HUES64 (cell line): ENCODE results near the gene STOM.

Experiments
- H3K27ac ChIP-seq: 2 replicates; pipeline ENCODE4 v1.7.0; 2013; ENCODE audit warnings: low read depth, low read length, inconsistent platforms
- H3K27me3 ChIP-seq: 2 replicates; pipeline ENCODE4 v1.6.1; 2013; ENCODE audit warnings: mild to moderate bottlenecking, low read length; ENCODE audit not compliant: insufficient read depth
- H3K36me3 ChIP-seq: 2 replicates; pipeline ENCODE4 v1.6.1; 2013; ENCODE audit warnings: mild to moderate bottlenecking, low read length; ENCODE audit not compliant: insufficient read depth
- H3K4me1 ChIP-seq: 2 replicates; pipeline ENCODE4 v1.6.1; 2013; ENCODE audit warnings: mild to moderate bottlenecking, low read length, moderate library complexity; ENCODE audit not compliant: insufficient read depth
- H3K4me3 ChIP-seq: 2 replicates; pipeline ENCODE4 v1.5.1; 2013; ENCODE audit warnings: mild to moderate bottlenecking, low read length, moderate library complexity
- H3K9ac ChIP-seq: 2 replicates; pipeline ENCODE4 v1.6.1; 2013; ENCODE audit warnings: mild to moderate bottlenecking, low read depth, low read length
- H3K9me3 ChIP-seq: 2 replicates; pipeline ENCODE4 v1.6.1; 2013; ENCODE audit warnings: low read depth, low read length; ENCODE audit not compliant: insufficient read depth
- WGBS: fragments of 150-250, 120-280 bp; methylation state at CpG from one replicate; pipeline ENCODE4 v1.1.7; 2013; ENCODE audit warnings: missing lambda C conversion rate; 5-methylcytosine and 5-hydroxymethylcytosine counted together

STOM gene

DNA sequence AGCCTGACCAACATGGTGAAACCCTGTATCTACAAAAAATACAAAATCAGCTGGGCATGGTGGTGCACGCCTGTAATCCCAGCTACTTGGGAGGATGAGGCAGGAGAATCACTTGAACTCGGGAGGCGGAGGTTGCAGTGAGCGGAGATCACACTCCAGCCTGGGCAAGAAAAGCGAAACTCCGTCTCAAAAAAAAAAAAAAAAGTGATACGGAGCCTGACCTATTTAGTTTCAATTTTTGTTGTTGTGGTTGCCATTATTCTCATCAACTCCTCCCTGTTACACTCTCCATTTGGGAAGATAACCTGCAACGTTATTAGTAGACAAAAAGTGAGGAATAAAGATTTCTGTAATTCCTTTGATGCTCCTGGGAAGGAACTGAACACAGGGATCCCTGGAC, 1.3 kb downstream of the STOM start:
- Histone ChIP-seq H3K4me3 (peak overlapping the region; percentile 76), H3K27ac (no peak overlapping the region), H3K9ac (no peak overlapping the region), H3K4me1 (peaks cover 39% of the 10 kb centered on the region), H3K36me3 (peaks cover 3% of the 10 kb centered on the region; the same call in 1 of the 2 replicates), H3K27me3 (peaks cover 11% of the 10 kb centered on the region), H3K9me3 (no peaks in the 10 kb centered on the region)
- WGBS, result 91% methylated on average over 8 of the region's 8 CpGs

DNA sequence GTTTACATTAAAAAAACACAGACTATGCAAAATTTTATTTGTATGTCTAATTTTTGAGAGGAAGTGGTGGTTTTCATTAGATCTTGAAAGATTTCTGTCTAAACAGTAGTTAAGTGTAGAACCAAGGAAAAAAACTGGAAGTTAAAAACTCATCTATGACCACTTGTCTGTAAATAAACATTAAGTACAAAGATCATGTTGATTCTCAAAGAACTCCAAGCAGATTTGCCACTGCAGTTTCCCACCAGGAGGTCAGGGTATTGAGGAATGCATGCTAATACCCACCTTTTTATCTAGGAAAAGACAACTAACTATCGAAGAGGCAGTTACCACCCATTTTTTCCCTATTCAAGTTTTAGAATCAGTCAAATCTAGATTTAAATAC, 1.9 kb downstream of the STOM start:
- H3K4me1 ChIP-seq, result peaks cover 38% of the 10 kb centered on the region
- H3K9ac ChIP-seq, result peak overlapping the region; percentile 39; the same call in 1 of the 2 replicates
- peaks cover 3% of the 10 kb centered on the region; the same call in 1 of the 2 replicates for H3K36me3 ChIP-seq
- H3K27ac ChIP-seq, result peak overlapping the region; percentile 59
- H3K4me3 ChIP-seq, result peak overlapping the region; percentile 36
- H3K9me3 ChIP-seq, result no peaks in the 10 kb centered on the region
- 13% methylated on average over 1 of the region's 1 CpG for WGBS
- peaks cover 11% of the 10 kb centered on the region for H3K27me3 ChIP-seq

DNA sequence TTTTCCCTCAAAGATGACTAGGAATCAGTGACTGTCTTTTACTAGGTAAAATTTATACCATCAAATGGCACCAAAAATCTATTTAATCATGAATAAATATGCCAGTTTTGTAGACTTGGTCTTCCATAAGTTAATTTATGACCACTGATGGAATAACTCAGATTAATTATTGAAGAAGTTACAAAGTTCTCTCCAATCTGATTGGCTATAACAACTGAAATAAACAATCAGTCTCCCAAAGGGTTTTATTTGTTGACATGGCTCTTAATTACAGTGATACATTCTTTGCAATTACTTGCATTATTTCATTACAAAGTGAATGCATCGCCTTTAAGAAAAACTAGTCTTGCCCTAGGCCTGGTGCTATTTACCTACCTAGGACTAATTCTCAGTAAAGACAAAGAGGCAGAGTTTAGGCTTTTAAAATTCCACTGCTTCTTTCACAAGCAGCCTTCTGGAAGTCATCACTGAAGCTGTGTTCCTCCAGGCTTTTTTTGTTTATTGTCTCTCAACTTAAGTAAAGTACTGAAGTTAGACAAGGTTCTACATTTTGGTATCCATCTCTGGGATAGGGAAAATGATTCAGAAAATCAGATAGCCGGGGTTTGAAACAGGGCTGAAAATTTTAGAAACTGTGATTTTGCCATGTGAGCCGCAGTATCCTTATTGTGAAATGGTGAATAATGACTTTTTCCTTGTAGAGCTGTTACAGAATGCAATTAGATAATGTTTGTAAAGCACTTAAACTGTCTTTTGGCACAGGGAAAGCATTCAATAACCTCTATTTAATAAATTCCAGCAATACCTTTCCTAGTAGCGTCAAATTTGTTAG, 2.5 kb downstream of the STOM start:
- Histone ChIP-seq H3K36me3 (peaks cover 3% of the 10 kb centered on the region; the same call in 1 of the 2 replicates), H3K9ac (peak overlapping the region; percentile 39; the same call in 1 of the 2 replicates), H3K27me3 (peaks cover 11% of the 10 kb centered on the region), H3K4me1 (peaks cover 42% of the 10 kb centered on the region), H3K9me3 (no peaks in the 10 kb centered on the region), H3K27ac (peak overlapping the region; percentile 59), H3K4me3 (peak overlapping the region; percentile 36)
- 52% methylated on average over 3 of the region's 4 CpGs for WGBS

DNA sequence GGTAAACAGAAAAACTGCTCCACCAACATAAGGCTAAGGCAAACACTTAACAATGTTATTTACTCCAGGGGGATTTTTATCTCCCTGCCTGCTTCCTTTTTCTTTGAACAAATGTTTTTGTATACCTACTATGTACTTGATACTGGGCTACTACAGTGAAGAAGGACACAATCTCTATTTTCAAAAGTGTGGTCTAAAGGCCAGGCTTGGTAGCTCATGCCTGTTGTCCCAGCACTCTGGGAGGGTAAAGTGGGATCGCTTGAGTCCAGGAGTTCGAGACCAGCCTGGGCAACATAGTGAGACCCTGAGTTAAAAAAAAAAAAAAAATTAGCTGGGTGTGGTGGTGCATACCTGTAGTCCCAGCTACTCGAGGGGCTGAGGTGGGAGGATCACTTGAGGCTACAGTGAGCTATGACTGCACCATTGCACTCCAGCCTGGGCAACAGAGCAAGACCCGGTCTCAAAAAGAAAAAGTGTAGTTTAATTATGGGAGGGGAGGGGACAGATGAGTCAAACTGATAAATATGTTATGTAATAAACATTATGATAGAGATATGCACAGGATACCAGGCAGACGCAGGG, 3.3 kb downstream of the STOM start:
- Histone ChIP-seq H3K4me1 (peaks cover 43% of the 10 kb centered on the region), H3K4me3 (no peak overlapping the region), H3K9me3 (no peaks in the 10 kb centered on the region), H3K36me3 (peaks cover 3% of the 10 kb centered on the region; the same call in 1 of the 2 replicates), H3K27me3 (peaks cover 11% of the 10 kb centered on the region), H3K9ac (no peak overlapping the region), H3K27ac (no peak overlapping the region)
- 95% methylated on average over 5 of the region's 5 CpGs for WGBS

DNA sequence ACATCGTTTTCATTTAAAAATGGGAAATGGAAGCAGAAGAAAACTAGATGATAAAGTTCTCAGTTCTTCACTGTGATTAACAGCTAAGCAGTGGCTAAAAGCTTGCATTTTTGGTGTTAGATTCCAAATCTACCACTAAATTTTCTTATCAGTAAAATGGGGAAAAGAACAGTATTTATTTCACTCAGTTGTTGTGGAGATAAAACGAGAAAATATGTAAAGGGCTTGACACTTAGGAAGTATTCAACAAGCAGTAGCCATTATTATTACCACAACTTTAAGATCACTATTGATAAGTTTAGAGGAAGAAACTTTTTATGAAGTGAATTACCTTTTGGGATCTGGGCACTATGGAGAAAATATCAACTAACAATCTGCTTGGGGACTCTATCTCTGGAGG, 4.5 kb downstream of the STOM start:
- 100% methylated on average over 1 of the region's 2 CpGs for WGBS
- no peaks in the 10 kb centered on the region for H3K9me3 ChIP-seq
- peaks cover 11% of the 10 kb centered on the region for H3K27me3 ChIP-seq
- H3K27ac ChIP-seq, result no peak overlapping the region
- H3K9ac ChIP-seq, result no peak overlapping the region
- no peak overlapping the region for H3K4me3 ChIP-seq
- peaks cover 43% of the 10 kb centered on the region for H3K4me1 ChIP-seq
- H3K36me3 ChIP-seq, result peaks cover 3% of the 10 kb centered on the region; the same call in 1 of the 2 replicates

DNA sequence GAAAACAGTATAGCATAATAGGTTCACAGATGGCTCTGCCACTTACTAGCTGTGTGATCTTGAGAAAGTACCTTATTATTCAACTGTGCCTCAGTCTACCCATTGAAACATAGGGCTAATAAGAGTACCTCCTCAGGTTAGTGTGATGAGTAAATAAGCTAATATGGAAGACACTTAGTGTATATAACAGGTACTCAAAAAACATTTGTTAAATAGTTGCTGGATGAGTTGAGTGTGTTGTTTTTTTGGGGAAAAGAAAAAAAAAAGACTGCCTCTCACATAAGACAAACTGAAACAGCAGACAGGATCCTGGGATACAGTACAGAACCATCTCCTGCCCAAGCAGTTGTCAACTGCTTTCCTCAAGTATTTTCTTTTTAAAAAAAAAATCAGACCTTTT, 5.2 kb downstream of the STOM start:
- no peaks in the 10 kb centered on the region for H3K9me3 ChIP-seq
- H3K4me1 ChIP-seq, result peaks cover 43% of the 10 kb centered on the region
- no peak overlapping the region for H3K27ac ChIP-seq
- H3K4me3 ChIP-seq, result no peak overlapping the region
- H3K36me3 ChIP-seq, result peaks cover 3% of the 10 kb centered on the region; the same call in 1 of the 2 replicates
- H3K9ac ChIP-seq, result no peak overlapping the region
- H3K27me3 ChIP-seq, result peaks cover 11% of the 10 kb centered on the region

DNA sequence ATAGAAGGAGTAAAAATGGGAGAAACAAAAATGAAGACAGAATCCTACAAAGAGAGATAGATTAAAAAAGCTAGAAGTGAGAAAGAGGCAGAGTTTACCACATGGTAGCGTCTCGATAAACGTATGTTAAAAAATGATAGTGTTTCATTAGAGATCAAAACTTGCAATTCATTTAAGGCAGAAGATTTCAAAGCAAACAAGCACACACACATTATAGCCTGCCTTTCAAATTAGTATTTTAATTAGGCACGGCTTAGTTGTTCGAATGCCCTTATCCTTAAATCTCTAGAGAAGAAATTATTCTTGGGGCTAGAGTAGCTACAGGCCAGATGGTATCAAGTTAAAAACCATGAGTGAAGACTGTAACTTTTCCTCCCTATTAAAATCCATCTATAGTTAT, 6.0 kb downstream of the STOM start:
- Histone ChIP-seq H3K27ac (no peak overlapping the region), H3K36me3 (peaks cover 3% of the 10 kb centered on the region; the same call in 1 of the 2 replicates), H3K27me3 (peaks cover 4% of the 10 kb centered on the region), H3K9ac (no peak overlapping the region; the same call in 1 of the 2 replicates), H3K4me1 (peaks cover 42% of the 10 kb centered on the region), H3K4me3 (no peak overlapping the region), H3K9me3 (no peaks in the 10 kb centered on the region)
- 97% methylated on average over 5 of the region's 5 CpGs for WGBS

DNA sequence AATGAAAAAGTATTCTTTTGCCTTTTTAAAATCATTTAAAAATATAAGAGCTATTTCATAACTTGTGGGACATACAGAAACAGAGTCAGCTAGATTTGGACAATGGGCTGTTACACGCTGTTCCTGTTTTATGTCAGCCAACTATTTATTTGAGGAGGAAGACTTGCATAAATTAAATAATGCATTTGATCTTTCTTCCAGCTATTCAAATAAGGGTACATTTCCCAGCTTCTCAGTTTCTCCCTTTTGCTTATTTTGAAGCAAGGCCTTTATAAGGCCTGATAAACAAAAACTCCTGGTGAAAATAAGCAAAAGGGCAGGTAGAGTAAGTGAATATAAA, 6.5 kb downstream of the STOM start:
- WGBS, result 86% methylated on average over 1 of the region's 1 CpG
- H3K9ac ChIP-seq, result no peak overlapping the region

DNA sequence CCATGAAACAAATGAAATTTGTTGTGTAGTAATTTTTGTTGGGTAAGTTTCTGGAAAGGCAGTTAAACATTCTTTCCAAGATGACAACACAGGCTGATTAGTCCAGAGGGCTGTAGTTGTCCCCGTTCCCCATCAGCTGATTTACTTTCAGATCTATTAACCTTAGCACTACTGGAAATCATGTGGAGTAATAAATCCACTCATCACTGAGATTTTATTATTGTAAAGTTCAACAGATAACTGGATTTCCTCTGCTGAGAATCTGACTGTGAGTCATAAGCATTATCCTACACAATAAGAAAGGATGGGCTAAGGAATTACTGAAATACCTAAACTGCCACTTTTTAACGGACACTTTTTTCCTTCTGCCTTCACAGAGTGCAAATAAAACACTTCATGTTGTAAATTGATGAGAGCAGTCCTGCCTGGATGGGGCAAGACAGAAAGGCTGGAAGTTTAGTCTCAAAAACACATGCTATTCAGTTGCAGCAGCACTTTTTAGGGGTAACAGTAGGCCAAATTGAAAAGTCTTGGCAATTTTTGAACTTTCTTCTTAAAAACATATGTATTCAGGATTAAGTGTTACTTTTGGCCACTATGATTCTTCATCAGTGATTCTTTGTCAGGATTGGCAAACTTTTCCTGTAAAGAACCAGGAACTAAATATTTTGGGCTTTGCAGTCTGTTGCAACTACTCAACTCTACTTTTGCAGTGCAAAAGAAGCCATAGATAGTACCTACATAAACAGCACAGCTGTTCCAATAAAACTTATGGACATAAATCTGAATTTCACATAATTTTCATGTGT, 7.0 kb downstream of the STOM start:
- peaks cover 34% of the 10 kb centered on the region for H3K4me1 ChIP-seq
- H3K9ac ChIP-seq, result no peak overlapping the region; the same call in 1 of the 2 replicates
- H3K27ac ChIP-seq, result no peak overlapping the region; the same call in 1 of the 2 replicates
- no peaks in the 10 kb centered on the region for H3K9me3 ChIP-seq
- H3K4me3 ChIP-seq, result no peak overlapping the region
- H3K36me3 ChIP-seq, result peaks cover 3% of the 10 kb centered on the region; the same call in 1 of the 2 replicates
- no peaks in the 10 kb centered on the region for H3K27me3 ChIP-seq
- 88% methylated on average over 1 of the region's 2 CpGs for WGBS

More for the DNA sequence above, 6.5 kb downstream of the STOM start:
- Histone ChIP-seq H3K27me3 (no peaks in the 10 kb centered on the region; the same call in 1 of the 2 replicates), H3K27ac (no peak overlapping the region), H3K4me3 (no peak overlapping the region), H3K36me3 (peaks cover 3% of the 10 kb centered on the region; the same call in 1 of the 2 replicates), H3K9me3 (no peaks in the 10 kb centered on the region), H3K4me1 (peaks cover 38% of the 10 kb centered on the region)

DNA sequence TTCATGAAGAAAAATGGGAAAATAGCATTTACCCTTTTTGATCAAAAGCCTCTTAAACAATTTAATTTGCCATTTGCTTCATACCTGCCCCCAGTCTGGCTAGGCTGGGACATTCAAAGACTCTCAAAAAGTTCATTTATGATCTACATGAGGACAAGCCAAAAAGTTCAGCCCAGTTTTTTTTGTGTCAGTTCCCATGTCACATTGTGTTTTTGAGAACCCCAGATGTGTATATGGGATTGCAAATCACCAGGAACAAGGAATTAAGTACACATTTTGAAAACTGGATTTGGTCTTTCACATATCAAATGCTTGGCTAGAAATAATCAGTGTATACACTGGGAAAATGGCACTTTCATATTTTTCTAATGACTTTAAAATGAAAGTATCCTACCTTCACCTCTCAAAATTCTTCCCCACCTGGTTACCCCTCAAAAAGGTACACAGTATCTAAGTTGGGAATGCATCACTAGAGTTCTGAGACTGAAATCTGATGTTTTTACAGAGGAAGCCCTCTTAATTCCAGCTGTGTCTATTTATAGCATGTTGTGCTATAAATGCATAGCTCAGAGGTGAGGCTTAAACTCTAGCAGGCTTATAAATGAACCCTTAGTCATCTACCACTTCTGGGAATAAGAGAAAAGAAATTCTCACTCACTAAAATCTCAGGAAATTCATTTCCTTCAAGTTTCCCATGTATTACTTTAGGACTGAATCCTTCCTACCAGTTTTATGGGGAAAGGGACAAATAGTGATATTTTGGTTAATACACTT, 9.3 kb downstream of the STOM start:
- H3K4me3 ChIP-seq, result no peak overlapping the region
- H3K4me1 ChIP-seq, result peaks cover 23% of the 10 kb centered on the region
- H3K27ac ChIP-seq, result no peak overlapping the region
- 0 out of 2 replicates have a peak, but pooled peaks cover under 1% of the 10 kb centered on the region for H3K36me3 ChIP-seq
- no peak overlapping the region for H3K9ac ChIP-seq
- no peaks in the 10 kb centered on the region for H3K27me3 ChIP-seq
- H3K9me3 ChIP-seq, result no peaks in the 10 kb centered on the region
